ENCODE results near the gene NARF.

- TF ChIP-seq CTCF (optimal IDR thresholded peaks at IDR 0.05 in 1 of 3, IDR thresholded peaks at IDR 0.05 in 1 of 3, conservative IDR thresholded peaks at IDR 0.05 in 1 of 3; ENCODE audit: extremely low read depth in 1 of 3, insufficient read depth in 2 of 3, low read length in 3 of 3) (no peak), EZH2 (IDR thresholded peaks at IDR 0.05; ENCODE audit: low read length) (no peak)
Observed at GRCh38 chr17:82518826-82519810, 60.6 kb downstream of the NARF start, which contains the start of gene FOXK2.

Measured in keratinocyte (primary cell).